Measurements from ENCODE around the gene ABCA5.

The ABCA5 gene

GRCh38 chr17:69320210-69320907 lies 6.6 kb downstream of the ABCA5 start:
- Histone ChIP-seq H3K36me3 (ENCODE audit: insufficient read depth) (no peaks in the 10 kb centered on the region), H3K79me2 (ENCODE audit: insufficient read depth, low read depth) (no peaks in the 10 kb centered on the region), H4K20me1 (ENCODE audit: insufficient read depth) (no peaks in the 10 kb centered on the region), H3K4me3 (IDR thresholded peaks at IDR 0.05; ENCODE audit: insufficient read depth, low read depth, low read length) (no peak overlapping the region), H2AFZ (ENCODE audit: low read depth) (no peak overlapping the region), H3K27ac (no peak overlapping the region), H3K27me3 (ENCODE audit: insufficient read depth, low read depth) (no peaks in the 10 kb centered on the region), H3K9ac (no peak overlapping the region), H3K4me1 (ENCODE audit: low read depth, poor library complexity, severe bottlenecking) (no peaks in the 10 kb centered on the region), H3K4me2 (no peak overlapping the region)
- TF ChIP-seq, protein P1, sequence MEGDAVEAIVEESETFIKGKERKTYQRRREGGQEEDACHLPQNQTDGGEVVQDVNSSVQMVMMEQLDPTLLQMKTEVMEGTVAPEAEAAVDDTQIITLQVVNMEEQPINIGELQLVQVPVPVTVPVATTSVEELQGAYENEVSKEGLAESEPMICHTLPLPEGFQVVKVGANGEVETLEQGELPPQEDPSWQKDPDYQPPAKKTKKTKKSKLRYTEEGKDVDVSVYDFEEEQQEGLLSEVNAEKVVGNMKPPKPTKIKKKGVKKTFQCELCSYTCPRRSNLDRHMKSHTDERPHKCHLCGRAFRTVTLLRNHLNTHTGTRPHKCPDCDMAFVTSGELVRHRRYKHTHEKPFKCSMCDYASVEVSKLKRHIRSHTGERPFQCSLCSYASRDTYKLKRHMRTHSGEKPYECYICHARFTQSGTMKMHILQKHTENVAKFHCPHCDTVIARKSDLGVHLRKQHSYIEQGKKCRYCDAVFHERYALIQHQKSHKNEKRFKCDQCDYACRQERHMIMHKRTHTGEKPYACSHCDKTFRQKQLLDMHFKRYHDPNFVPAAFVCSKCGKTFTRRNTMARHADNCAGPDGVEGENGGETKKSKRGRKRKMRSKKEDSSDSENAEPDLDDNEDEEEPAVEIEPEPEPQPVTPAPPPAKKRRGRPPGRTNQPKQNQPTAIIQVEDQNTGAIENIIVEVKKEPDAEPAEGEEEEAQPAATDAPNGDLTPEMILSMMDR (conservative IDR thresholded peaks at IDR 0.05; ENCODE audit: low read depth, low read length) = no peak

DNA sequence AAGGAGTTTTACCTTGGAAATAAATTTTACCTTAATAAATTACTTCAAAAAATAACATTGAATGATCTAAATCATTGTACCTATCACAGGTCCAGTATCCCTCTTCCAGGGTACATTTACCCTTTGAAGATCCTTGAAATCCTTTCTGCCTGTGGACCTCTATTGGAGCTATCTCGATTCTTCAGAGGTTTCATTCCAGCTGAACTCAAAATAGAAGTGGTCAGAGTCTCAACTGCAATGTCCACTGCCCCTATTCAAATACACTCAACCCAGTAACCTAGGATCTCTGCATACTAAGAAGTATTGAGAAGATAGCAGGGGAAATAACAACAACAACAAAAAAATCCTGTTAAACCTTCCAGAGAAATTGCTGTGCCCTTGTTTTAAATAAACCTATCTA lies 9.3 kb downstream of the ABCA5 start:
- no peaks in the 10 kb centered on the region for H3K4me1 ChIP-seq (ENCODE audit: low read depth, poor library complexity, severe bottlenecking)
- H3K27me3 ChIP-seq (ENCODE audit: insufficient read depth, low read depth) = no peaks in the 10 kb centered on the region
- no peaks in the 10 kb centered on the region for H4K20me1 ChIP-seq (ENCODE audit: insufficient read depth)
- H3K36me3 ChIP-seq (ENCODE audit: insufficient read depth) = no peaks in the 10 kb centered on the region
- H3K4me2 ChIP-seq = no peak overlapping the region
- no peak overlapping the region for H3K9ac ChIP-seq
- no peak overlapping the region for H3K4me3 ChIP-seq (IDR thresholded peaks at IDR 0.05; ENCODE audit: insufficient read depth, low read depth, low read length)
- TF ChIP-seq, protein P1 (conservative IDR thresholded peaks at IDR 0.05; ENCODE audit: low read depth, low read length) = no peak
- H3K27ac ChIP-seq = no peak overlapping the region
- H3K79me2 ChIP-seq (ENCODE audit: insufficient read depth, low read depth) = no peaks in the 10 kb centered on the region
- no peak overlapping the region for H2AFZ ChIP-seq (ENCODE audit: low read depth)

DNA sequence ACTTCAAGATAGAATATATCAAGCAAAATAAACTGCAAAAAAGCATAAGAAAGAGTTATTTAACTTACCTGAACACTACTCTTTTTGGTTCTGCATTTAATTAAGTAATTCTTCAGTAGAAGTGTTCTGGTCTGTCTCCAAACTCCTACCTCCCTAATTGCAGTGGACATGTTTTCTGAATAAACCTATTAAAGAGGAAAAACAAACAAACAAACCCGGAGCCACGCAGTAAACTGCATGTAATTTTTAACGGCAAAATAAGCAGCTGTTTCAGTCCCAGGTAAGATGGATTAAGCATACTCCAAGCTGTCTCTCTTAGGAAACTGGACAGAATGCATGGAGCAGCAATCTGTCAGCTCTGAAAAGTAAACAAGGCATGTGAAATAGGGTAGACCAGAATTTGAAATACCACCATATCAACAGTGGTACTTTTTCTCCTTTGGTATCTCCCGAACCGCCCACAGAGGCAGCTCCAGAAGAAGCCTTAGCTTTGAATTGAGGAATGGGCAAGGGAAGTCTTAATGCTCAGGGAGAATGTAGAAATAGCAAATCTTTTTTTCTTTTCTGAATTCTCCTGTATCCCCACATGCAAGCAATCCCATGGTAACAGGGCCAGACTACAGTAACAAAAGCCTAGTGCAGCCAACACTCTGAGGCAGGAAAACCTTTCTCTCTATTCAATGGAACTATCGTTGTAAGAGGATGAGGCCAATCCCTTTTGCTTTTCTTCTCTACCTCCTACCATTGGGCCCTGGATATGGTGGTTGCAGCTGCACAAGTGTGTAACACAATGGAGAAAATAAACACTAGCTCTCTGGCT lies 12.5 kb downstream of the ABCA5 start:
- Histone ChIP-seq H3K79me2 (ENCODE audit: insufficient read depth, low read depth) (no peaks in the 10 kb centered on the region), H3K27me3 (ENCODE audit: insufficient read depth, low read depth) (no peaks in the 10 kb centered on the region), H3K4me3 (IDR thresholded peaks at IDR 0.05; ENCODE audit: insufficient read depth, low read depth, low read length) (no peak overlapping the region), H2AFZ (ENCODE audit: low read depth) (no peak overlapping the region), H3K4me2 (no peak overlapping the region), H3K27ac (no peak overlapping the region), H3K9ac (no peak overlapping the region), H3K4me1 (ENCODE audit: low read depth, poor library complexity, severe bottlenecking) (no peaks in the 10 kb centered on the region), H3K36me3 (ENCODE audit: insufficient read depth) (no peaks in the 10 kb centered on the region), H4K20me1 (ENCODE audit: insufficient read depth) (no peaks in the 10 kb centered on the region)
- TF ChIP-seq, protein P1 (conservative IDR thresholded peaks at IDR 0.05; ENCODE audit: low read depth, low read length) = no peak

GRCh38 chr17:69305177-69305576 lies 21.8 kb downstream of the ABCA5 start:
- Histone ChIP-seq H3K4me3 (IDR thresholded peaks at IDR 0.05; ENCODE audit: insufficient read depth, low read depth, low read length) (no peak overlapping the region), H2AFZ (ENCODE audit: low read depth) (no peak overlapping the region), H3K4me2 (no peak overlapping the region), H3K27me3 (ENCODE audit: insufficient read depth, low read depth) (no peaks in the 10 kb centered on the region), H3K27ac (no peak overlapping the region), H3K9ac (no peak overlapping the region), H3K4me1 (ENCODE audit: low read depth, poor library complexity, severe bottlenecking) (no peaks in the 10 kb centered on the region), H3K79me2 (ENCODE audit: insufficient read depth, low read depth) (no peaks in the 10 kb centered on the region), H3K36me3 (ENCODE audit: insufficient read depth) (no peaks in the 10 kb centered on the region), H4K20me1 (ENCODE audit: insufficient read depth) (no peaks in the 10 kb centered on the region)
- TF ChIP-seq, protein P1 (conservative IDR thresholded peaks at IDR 0.05; ENCODE audit: low read depth, low read length) = no peak

All from KMS-11 (cell line).